Medulla oblongata (tissue), 1 donor: ENCODE measurements around the gene TAF4.
"Not testable (repeated sequence)": the region's sequence is repeated elsewhere in the genome, so short reads cannot be mapped to it uniquely, and the experiment has no call there.

Experiments used
- DNase-seq: peaks from one replicate; pipeline ENCODE4 v3.0.0-alpha.2; 2015; ENCODE audit errors: extremely low spot score

TAF4 gene

GRCh38 chr20:61963149-61963548 is 102.5 kb downstream of the TAF4 start:
- DNase-seq = no peak

GRCh38 chr20:61960836-61961235 is 104.8 kb downstream of the TAF4 start:
- no peak for DNase-seq

- no peak for DNase-seq
Measured at GRCh38 chr20:61958773-61959700, 106.6 kb downstream of the TAF4 start.

- no peak for DNase-seq
Measured at GRCh38 chr20:61957961-61958715, 107.5 kb downstream of the TAF4 start.

- no peak for DNase-seq
Measured at GRCh38 chr20:61956396-61957342, 109.0 kb downstream of the TAF4 start.

- no peak for DNase-seq
Measured at GRCh38 chr20:61955668-61956395, 109.8 kb downstream of the TAF4 start.

GRCh38 chr20:61954276-61955021 is 111.2 kb downstream of the TAF4 start:
- no peak for DNase-seq

GRCh38 chr20:61953037-61954021 is 112.4 kb downstream of the TAF4 start:
- no peak for DNase-seq

- DNase-seq = no peak
Measured at GRCh38 chr20:61951695-61952533, 113.8 kb downstream of the TAF4 start.

GRCh38 chr20:61950641-61951071 is 115.0 kb downstream of the TAF4 start:
- no peak for DNase-seq

- no peak for DNase-seq
Measured at GRCh38 chr20:61949714-61950640, 115.7 kb downstream of the TAF4 start.

- DNase-seq = no peak
Measured at GRCh38 chr20:61949363-61949713, 116.3 kb downstream of the TAF4 start.

- no peak for DNase-seq
Measured at GRCh38 chr20:61948586-61949362, 116.9 kb downstream of the TAF4 start.

GRCh38 chr20:61948056-61948455 is 117.6 kb downstream of the TAF4 start:
- DNase-seq = not testable (repeated sequence)

- not testable (repeated sequence) for DNase-seq
Measured at GRCh38 chr20:61945495-61945894, 120.2 kb downstream of the TAF4 start.

GRCh38 chr20:61944967-61945366 is 120.7 kb downstream of the TAF4 start:
- not testable (repeated sequence) for DNase-seq
